ENCODE measurements around the gene COBL.

The COBL gene

GRCh38 chr7:51135576-51135975, 181.0 kb downstream of the COBL start:
- TF ChIP-seq CTCF (IDR thresholded peaks at IDR 0.05), result no peak
- no peaks in the 10 kb centered on the region for H3K4me1 Mint-ChIP-seq
- no peaks in the 10 kb centered on the region for H3K36me3 Mint-ChIP-seq (ENCODE audit: low read depth)
- no peak overlapping the region for H3K27ac Mint-ChIP-seq
- H3K9me3 Mint-ChIP-seq, result peaks cover 14% of the 10 kb centered on the region
- H3K27me3 Mint-ChIP-seq (ENCODE audit: low read depth, poor library complexity), result peaks cover 4% of the 10 kb centered on the region
- no peak overlapping the region for H3K4me3 Mint-ChIP-seq
- no peak for DNase-seq

- Mint-ChIP-seq H3K27ac (no peak overlapping the region), H3K4me3 (no peak overlapping the region), H3K4me1 (peaks cover 11% of the 10 kb centered on the region), H3K27me3 (ENCODE audit: low read depth, poor library complexity) (peaks cover 4% of the 10 kb centered on the region), H3K36me3 (ENCODE audit: low read depth) (no peaks in the 10 kb centered on the region), H3K9me3 (peaks cover 14% of the 10 kb centered on the region)
- no peak for DNase-seq
- no peak for TF ChIP-seq CTCF (IDR thresholded peaks at IDR 0.05)
Measured at GRCh38 chr7:51134013-51134441, 182.6 kb downstream of the COBL start.

GRCh38 chr7:51132661-51133060, 183.9 kb downstream of the COBL start:
- Mint-ChIP-seq H3K9me3 (peaks cover 14% of the 10 kb centered on the region), H3K27me3 (ENCODE audit: low read depth, poor library complexity) (peaks cover 4% of the 10 kb centered on the region), H3K4me3 (no peak overlapping the region), H3K4me1 (peaks cover 13% of the 10 kb centered on the region), H3K27ac (no peak overlapping the region), H3K36me3 (ENCODE audit: low read depth) (no peaks in the 10 kb centered on the region)
- TF ChIP-seq CTCF (IDR thresholded peaks at IDR 0.05), result no peak
- no peak for DNase-seq

- Mint-ChIP-seq H3K9me3 (peaks cover 14% of the 10 kb centered on the region), H3K27ac (no peak overlapping the region), H3K36me3 (ENCODE audit: low read depth) (no peaks in the 10 kb centered on the region), H3K27me3 (ENCODE audit: low read depth, poor library complexity) (no peaks in the 10 kb centered on the region), H3K4me1 (peaks cover 13% of the 10 kb centered on the region), H3K4me3 (no peak overlapping the region)
- TF ChIP-seq CTCF (IDR thresholded peaks at IDR 0.05), result no peak
- DNase-seq, result no peak
Measured at GRCh38 chr7:51129527-51130472, 186.8 kb downstream of the COBL start.

GRCh38 chr7:51128545-51129435, 187.8 kb downstream of the COBL start:
- TF ChIP-seq CTCF (IDR thresholded peaks at IDR 0.05), result no peak
- no peaks in the 10 kb centered on the region for H3K36me3 Mint-ChIP-seq (ENCODE audit: low read depth)
- peaks cover 13% of the 10 kb centered on the region for H3K4me1 Mint-ChIP-seq
- H3K27me3 Mint-ChIP-seq (ENCODE audit: low read depth, poor library complexity), result no peaks in the 10 kb centered on the region
- H3K4me3 Mint-ChIP-seq, result no peak overlapping the region
- DNase-seq, result no peak
- peak overlapping the region; percentile 22 for H3K27ac Mint-ChIP-seq
- H3K9me3 Mint-ChIP-seq, result peaks cover 14% of the 10 kb centered on the region
